Myocyte (in vitro differentiated cells): ENCODE measurements around the gene SSB. TPM values are rescaled to one million over a fixed set of nuclear protein-coding genes. Genes with fewer than 3 reads are reported as not detected.
"Not testable (repeated sequence)": the region's sequence is repeated elsewhere in the genome, so short reads cannot be mapped to it uniquely, and the experiment has no call there.

Source experiments
- DNase-seq: peaks from one replicate; pipeline ENCODE4 v3.0.0-alpha.2; 2012; ENCODE audit warnings: low read depth
- total RNA-seq: library from RNA; depleted of rRNA; stranded (reverse); fragments of >200 nt; gene quantifications from 2 replicates; pipeline ENCODE4 v1.2.3, GENCODE V29; 2014

SSB gene
- total RNA-seq, 1 donor from 2014 or later: 115 TPM

- DNase-seq: peak; percentile 70
Observed at GRCh38 chr2:169828141-169828811, 29.6 kb downstream of the SSB start.

GRCh38 chr2:169834401-169834800 is 35.7 kb downstream of the SSB start:
- DNase-seq: no peak

- DNase-seq: no peak
Observed at GRCh38 chr2:169838743-169839489, 40.2 kb downstream of the SSB start.

GRCh38 chr2:169839954-169840746 is 41.5 kb downstream of the SSB start:
- DNase-seq: no peak

- DNase-seq: no peak
Observed at GRCh38 chr2:169840747-169841142, 42.1 kb downstream of the SSB start.

- not testable (repeated sequence) for DNase-seq
Observed at GRCh38 chr2:169841625-169842024, 43.0 kb downstream of the SSB start.

GRCh38 chr2:169845016-169845415 is 46.3 kb downstream of the SSB start:
- DNase-seq: no peak

GRCh38 chr2:169848959-169849693 is 50.5 kb downstream of the SSB start:
- not testable (repeated sequence) for DNase-seq

GRCh38 chr2:169849710-169850109 is 51.0 kb downstream of the SSB start:
- DNase-seq: no peak

- no peak for DNase-seq
Observed at GRCh38 chr2:169853041-169853668, 54.5 kb downstream of the SSB start.

- not testable (repeated sequence) for DNase-seq
Observed at GRCh38 chr2:169855281-169856258, 56.9 kb downstream of the SSB start.

GRCh38 chr2:169859423-169859822 is 60.8 kb downstream of the SSB start:
- no peak for DNase-seq

GRCh38 chr2:169860149-169860548 is 61.5 kb downstream of the SSB start:
- DNase-seq: no peak

Other genes with a start within 250 kb of the SSB start
- gene FASTKD1, start 225.0 kb upstream of the SSB start, total RNA-seq: 24.8 and 31.1 TPM in 2 replicates
- gene PPIG, start 214.5 kb upstream of the SSB start, total RNA-seq: 36.2 and 38.5 TPM in 2 replicates
- gene CFAP210, start 104.5 kb upstream of the SSB start, total RNA-seq: not detected in 2 replicates
- gene PHOSPHO2, start 104.4 kb upstream of the SSB start, total RNA-seq: 4.5 and 4.8 TPM in 2 replicates
- gene KLHL23, start 65.0 kb upstream of the SSB start, total RNA-seq: 6.0 and 6.1 TPM in 2 replicates
- gene METTL5, start 26.0 kb downstream of the SSB start, total RNA-seq: 48.2 and 51.4 TPM in 2 replicates
- gene UBR3, start 28.6 kb downstream of the SSB start, total RNA-seq: 59.6 and 61.0 TPM in 2 replicates